Measurements from ENCODE around the gene NUBP2. TPM values are rescaled to one million over a fixed set of nuclear protein-coding genes. Genes with fewer than 3 reads are reported as not detected.

The NUBP2 gene
- total and polyA plus RNA-seq, 4 donors: 28.9 to 80.9 (median 54.1) TPM

- TF ChIP-seq CTCF (IDR thresholded peaks at IDR 0.05; ENCODE audit: low read depth, low read length, missing input control): no peak
- no peak for TF ChIP-seq NR2F2 (IDR thresholded peaks at IDR 0.05)
- TF ChIP-seq EGR1 (IDR thresholded peaks at IDR 0.05; ENCODE audit: low read depth in 2 of 2): peak in 1 of 2 donors; percentile 41
- no peak for TF ChIP-seq ZBTB33 (IDR thresholded peaks at IDR 0.05)
Measured at GRCh38 chr16:1825381-1825863, 42.7 kb downstream of the NUBP2 start (continued).

- Histone ChIP-seq H3K9me3 (ENCODE audit: control insufficient read depth in 4 of 4, low read length in 3 of 4) (no peaks in the 10 kb centered on the region), H3K36me3 (ENCODE audit: control insufficient read depth in 4 of 4, insufficient read depth in 3 of 4, low read depth in 1 of 4, low read length in 3 of 4) (peaks cover 6 to 11% (median 9%) of the 10 kb centered on the region in 4 donors), H3K27ac (ENCODE audit: low read depth in 1 of 2, low read length in 2 of 2) (peak overlapping the region; percentile 83 to 94), H3K4me3 (ENCODE audit: low read depth in 1 of 3, low read length in 3 of 3) (peak overlapping the region; percentile 77 to 91 (median 82)), H3K4me1 (ENCODE audit: control insufficient read depth in 4 of 4, insufficient read depth in 4 of 4, low read length in 3 of 4) (peaks cover 11 to 81% (median 64%) of the 10 kb centered on the region in 4 donors), H3K27me3 (ENCODE audit: control insufficient read depth in 4 of 4, insufficient read depth in 4 of 4, low read length in 3 of 4) (no peaks in the 10 kb centered on the region), H3K9ac (ENCODE audit: low read depth in 1 of 2, low read length in 2 of 2) (peak overlapping the region; percentile 26 to 77)
- WGBS: under 1% methylated on average over 96 of the region's 96 CpGs
- TF ChIP-seq FOXA1 (IDR thresholded peaks at IDR 0.05) (no peak), RXRA (IDR thresholded peaks at IDR 0.05) (no peak), ATF3 (IDR thresholded peaks at IDR 0.05) (no peak), HNF4G (IDR thresholded peaks at IDR 0.05) (no peak), TAF1 (conservative IDR thresholded peaks at IDR 0.05) (no peak), HNF4A (conservative IDR thresholded peaks at IDR 0.05) (no peak), ZBTB33 (IDR thresholded peaks at IDR 0.05) (no peak), EGR1 (IDR thresholded peaks at IDR 0.05; ENCODE audit: low read depth in 2 of 2) (no peak), MAX (IDR thresholded peaks at IDR 0.05) (no peak), CTCF (IDR thresholded peaks at IDR 0.05; ENCODE audit: low read depth, low read length, missing input control) (no peak), YY1 (IDR thresholded peaks at IDR 0.05) (no peak), RAD21 (IDR thresholded peaks at IDR 0.05) (no peak), GABPA (IDR thresholded peaks at IDR 0.05 in 1 of 2, conservative IDR thresholded peaks at IDR 0.05 in 1 of 2) (no peak), FOXA2 (IDR thresholded peaks at IDR 0.05) (no peak), REST (IDR thresholded peaks at IDR 0.05) (no peak), NR2F2 (IDR thresholded peaks at IDR 0.05) (no peak), SP1 (IDR thresholded peaks at IDR 0.05) (no peak), JUND (IDR thresholded peaks at IDR 0.05) (no peak)
- peak; percentile 52 for DNase-seq (ENCODE audit: low spot score)
Measured at GRCh38 chr16:1825864-1826690, 43.3 kb downstream of the NUBP2 start.

Data from liver (tissue), 9 donors.